HepG2 (cell line): ENCODE data around the gene ANKS3. TPM values are rescaled to one million over a fixed set of nuclear protein-coding genes. Genes with fewer than 3 reads are reported as not detected.

Experiments used
- ATAC-seq: fragments of 200-7000 bp; cut with Tn5 transposase; 3 replicates; pipeline ENCODE4 v1.9.1; 2020; ENCODE audit warnings: mild to moderate bottlenecking, moderate library complexity
- BruUV-seq: library from RNA; stranded (reverse); fragments of 400-500 nt; replicated peaks from 2 replicates; lab custom pipeline; 2021; lab: Mats Ljungman, UMichigan
- CTCF ChIA-PET: fragments of 300-600 bp; formaldehyde crosslinking; extraction: SDS; loops from one replicate; lab custom pipeline; 2021; ENCODE audit warnings: low total read pairs, inconsistent platforms, low intra/inter-chr PET ratio; lab: Yijun Ruan, JAX
- POLR2A ChIA-PET: fragments of 350-600 bp; sonication (Branson Sonifier 250); formaldehyde crosslinking; loops from one replicate; lab custom pipeline; 2020; ENCODE audit warnings: antibody characterized with exemption, inconsistent platforms; lab: Yijun Ruan, JAX
- DNase-seq: peaks from one replicate; pipeline ENCODE4 v3.0.0-alpha.2; 2015; ENCODE audit warnings: low spot score
- FAIRE-seq: peaks from 3 replicates; lab custom pipeline; 2011; peaks lifted over from hg19 to GRCh38; lab: Jason Lieb, UNC
- H2AFZ ChIP-seq: one replicate; pipeline ENCODE4 v1.6.1; 2011; ENCODE audit warnings: low read length, inconsistent platforms
- H3K27ac ChIP-seq: fragments of 300-600 bp; 3 replicates; pipeline ENCODE4 v1.8.0; 2011; ENCODE audit warnings: mixed run types, mild to moderate bottlenecking, mixed read lengths, low read length, inconsistent platforms; ENCODE audit not compliant: insufficient read depth; ENCODE audit errors: extremely low read length
- H3K27me3 ChIP-seq, 2 experiments: fragments of 200-600 bp in 1 of 2; 2 replicates in 1 of 2; 3 replicates in 1 of 2; pipeline versions ENCODE4 v1.6.0 to v1.8.0; 2011; ENCODE audit warnings: low read length in 2 of 2, mild to moderate bottlenecking in 2 of 2, moderate library complexity in 2 of 2, inconsistent platforms in 1 of 2; ENCODE audit not compliant: insufficient read depth in 2 of 2, control insufficient read depth in 1 of 2
- H3K36me3 ChIP-seq, 2 experiments: fragments of 200-600 bp in 1 of 2; replicated peaks in 1 of 2; 2 replicates in 1 of 2; 3 replicates in 1 of 2; pipeline versions ENCODE4 v1.5.1 to v1.8.0; 2011; ENCODE audit warnings: low read length in 2 of 2, inconsistent platforms in 1 of 2; ENCODE audit not compliant: insufficient read depth in 2 of 2, control insufficient read depth in 1 of 2
- H3K4me1 ChIP-seq: 2 replicates; pipeline ENCODE4 v1.5.1; 2012; ENCODE audit warnings: low read length, inconsistent platforms; ENCODE audit not compliant: insufficient read depth
- H3K4me2 ChIP-seq: 2 replicates; pipeline ENCODE4 v1.6.0; 2011; ENCODE audit warnings: low read depth, low read length, inconsistent platforms
- H3K4me3 ChIP-seq, 3 experiments: fragments of 200-600 bp in 1 of 3; sonication (generic), shearing (Covaris generic) in 1 of 3; replicated peaks in 1 of 3; 2 replicates each; pipeline ENCODE4 v1.5.1; 2011 to 2016; ENCODE audit warnings: low read length in 3 of 3, inconsistent platforms in 2 of 3, low read depth in 2 of 3, mild to moderate bottlenecking in 2 of 3, control low read depth in 1 of 3, mixed read lengths in 1 of 3; ENCODE audit not compliant: insufficient read depth in 1 of 3
- H3K79me2 ChIP-seq: one replicate; pipeline ENCODE4 v1.6.1; 2011; ENCODE audit warnings: low read length, inconsistent platforms; ENCODE audit not compliant: insufficient read depth
- H3K9ac ChIP-seq: 2 replicates; pipeline ENCODE4 v1.6.0; 2011; ENCODE audit warnings: mild to moderate bottlenecking, low read depth, low read length, inconsistent platforms; ENCODE audit not compliant: insufficient read depth
- H3K9me3 ChIP-seq: 2 replicates; pipeline ENCODE4 v1.5.1; 2012; ENCODE audit warnings: mild to moderate bottlenecking, low read length
- H4K20me1 ChIP-seq: 2 replicates; pipeline ENCODE4 v1.6.0; 2011; ENCODE audit warnings: inconsistent platforms, mild to moderate bottlenecking, low read length, moderate library complexity; ENCODE audit not compliant: insufficient read depth
- ATAD3A ChIP-seq: sonication (generic); formaldehyde crosslinking; IDR thresholded peaks from 2 replicates; pipeline ENCODE4 v1.4.0; 2020; ENCODE audit warnings: missing genetic modification reagents
- E2F2 ChIP-seq: sonication (generic); formaldehyde crosslinking; IDR thresholded peaks from 2 replicates; pipeline ENCODE4 v1.4.0; 2020; ENCODE audit warnings: missing genetic modification reagents, borderline replicate concordance
- EEA1 ChIP-seq: sonication (generic); formaldehyde crosslinking; IDR thresholded peaks from 2 replicates; pipeline ENCODE4 v1.5.1; 2020; ENCODE audit warnings: mild to moderate bottlenecking, missing genetic modification reagents, borderline replicate concordance
- EP300 ChIP-seq, 3 experiments: sonication (generic) in 1 of 3; formaldehyde crosslinking in 1 of 3; IDR thresholded peaks; 2 replicates each; pipeline versions ENCODE4 v1.5.1 to v1.6.1; 2011 to 2020; ENCODE audit warnings: low read depth in 2 of 3, low read length in 2 of 3, borderline replicate concordance in 1 of 3, improper control_type of control experiment in 1 of 3, mild to moderate bottlenecking in 1 of 3, missing genetic modification reagents in 1 of 3, moderate library complexity in 1 of 3
- FOXA1 ChIP-seq, 2 experiments: fragments of 450-650 bp in 1 of 2; sonication (generic) in 1 of 2; formaldehyde crosslinking in 1 of 2; IDR thresholded peaks; 2 replicates each; pipeline versions ENCODE4 v1.4.0 to v1.6.1; 2016 to 2020; ENCODE audit warnings: missing genetic modification reagents in 1 of 2
- HES4 ChIP-seq: sonication (generic); formaldehyde crosslinking; IDR thresholded peaks from 2 replicates; pipeline ENCODE4 v1.9.0; 2021; ENCODE audit warnings: mild to moderate bottlenecking, missing genetic modification reagents, borderline replicate concordance
- HMG20A ChIP-seq: IDR thresholded peaks from 2 replicates; pipeline ENCODE4 v1.6.1; 2016; ENCODE audit warnings: borderline replicate concordance
- KMT2B ChIP-seq: IDR thresholded peaks from 2 replicates; pipeline ENCODE4 v1.6.1; 2016; ENCODE audit warnings: missing genetic modification reagents, missing compliant biosample characterization
- MAFK ChIP-seq, 2 experiments: IDR thresholded peaks in 1 of 2; conservative IDR thresholded peaks in 1 of 2; 2 replicates each; pipeline ENCODE4 v1.6.1; 2011; ENCODE audit warnings: improper control_type of control experiment in 2 of 2, low read length in 2 of 2
- PHF20 ChIP-seq: sonication (generic); formaldehyde crosslinking; IDR thresholded peaks from 2 replicates; pipeline ENCODE4 v1.5.0; 2020; ENCODE audit warnings: mild to moderate bottlenecking, missing genetic modification reagents
- UBTF ChIP-seq: sonication (generic); formaldehyde crosslinking; IDR thresholded peaks from 2 replicates; pipeline ENCODE4 v1.4.0; 2020; ENCODE audit warnings: mild to moderate bottlenecking, missing genetic modification reagents
- ZFY ChIP-seq: sonication (generic); formaldehyde crosslinking; IDR thresholded peaks from 2 replicates; pipeline ENCODE4 v1.4.0; 2020; ENCODE audit warnings: missing genetic modification reagents
- ZNF558 ChIP-seq: sonication (generic); formaldehyde crosslinking; IDR thresholded peaks from 2 replicates; pipeline ENCODE4 v1.9.0; 2022; ENCODE audit warnings: mild to moderate bottlenecking, missing genetic modification reagents, borderline replicate concordance
- ZSCAN31 ChIP-seq: sonication (generic); formaldehyde crosslinking; IDR thresholded peaks from 2 replicates; pipeline ENCODE4 v1.5.0; 2020; ENCODE audit warnings: low read depth, mild to moderate bottlenecking, missing genetic modification reagents
- WGBS: methylation state at CpG from one replicate; pipeline ENCODE4 v1.1.6; 2017; ENCODE audit warnings: low lambda C conversion rate; 5-methylcytosine and 5-hydroxymethylcytosine counted together
- in situ Hi-C: cut with HindIII; loops from 2 replicates; pipeline ENCODE4 v1.10.0; 2017; ENCODE audit warnings: low pct_unique_long_range_greater_than_20kb; ENCODE audit not compliant: extremely low pct_ligation_motif_present
- intact Hi-C: fragments of 100-400 bp; cut with micrococcal nuclease; formaldehyde crosslinking; loops from one replicate; pipeline ENCODE4 v1.10.0; 2022; ENCODE audit not compliant: unreplicated experiment
- polyA plus RNA-seq, 8 experiments: library from polyadenylated mRNA; depleted of rRNA in 3 of 8; stranded (reverse) in 7 of 8; unstranded in 1 of 8; fragments of >200 nt; fragmentation: Illumina TruSeq in 4 of 8; extraction: Trizol in 4 of 8; gene quantifications; 2 replicates each; pipeline versions ENCODE4 v1.2.1 to v1.2.3, GENCODE V29; 2011 to 2016; ENCODE audit warnings: low read depth in 4 of 8, missing spikeins in 1 of 8, mixed read lengths in 1 of 8; ENCODE audit not compliant: insufficient read depth in 1 of 8
- total RNA-seq, 5 experiments: library from RNA; depleted of rRNA; stranded (reverse); fragments of >200 nt; fragmentation: Illumina TruSeq; extraction: Trizol; gene quantifications; 2 replicates each; pipeline ENCODE4 v1.2.3, GENCODE V29; 2016; ENCODE audit warnings: low read depth in 1 of 5

Gene ANKS3
- total and polyA plus RNA-seq, 2 of the 13 experiments (the other 11 are each of a cell fraction or from before 2014, with no cell fraction given), result 11.4 to 15.9 TPM

GRCh38 chr16:4656695-4657686, 77.1 kb downstream of the ANKS3 start:
- Histone ChIP-seq H3K36me3 (peaks cover 26 to 43% of the 10 kb centered on the region in 2 experiments; a peak in 4 of 5 replicates), H2AFZ (no peak overlapping the region), H3K27ac (no peak overlapping the region), H3K79me2 (peaks cover 2% of the 10 kb centered on the region), H3K4me1 (peaks cover 69% of the 10 kb centered on the region), H3K9me3 (no peaks in the 10 kb centered on the region), H3K4me3 (no peak overlapping the region), H3K9ac (no peak overlapping the region), H3K4me2 (no peak overlapping the region), H4K20me1 (no peaks in the 10 kb centered on the region), H3K27me3 (no peaks in the 10 kb centered on the region)
- intact Hi-C loops, result no loop called here
- no TSS peak for BruUV-seq
- ChIA-PET CTCF (no interaction called here), POLR2A (no interaction called here)
- DNase-seq, result no peak
- 93% methylated on average over 12 of the region's 25 CpGs for WGBS
- ATAC-seq, result no peak
- TF ChIP-seq EP300 (IDR thresholded peaks at IDR 0.05; ENCODE audit: low read depth in 2 of 2, low read length in 2 of 2) (no peak), EP300 (CRISPR knock-in tag; IDR thresholded peaks at IDR 0.05; ENCODE audit: borderline replicate concordance) (no peak), HES4 (no peak), KMT2B (CRISPR knock-in tag) (no peak), ATAD3A (CRISPR knock-in tag) (no peak), PHF20 (CRISPR knock-in tag) (no peak), ZSCAN31 (CRISPR knock-in tag) (no peak), MAFK (conservative IDR thresholded peaks at IDR 0.05 in 1 of 2, IDR thresholded peaks at IDR 0.05 in 1 of 2; ENCODE audit: low read length in 2 of 2) (no peak), E2F2 (CRISPR knock-in tag) (no peak), EEA1 (CRISPR knock-in tag) (no peak), ZNF558 (CRISPR knock-in tag) (no peak), FOXA1 (IDR thresholded peaks at IDR 0.05) (no peak), FOXA1 (CRISPR knock-in tag; IDR thresholded peaks at IDR 0.05) (no peak), UBTF (CRISPR knock-in tag) (no peak), ZFY (no peak), HMG20A (no peak)
- in situ Hi-C loops, result no loop called here
- no peak for FAIRE-seq
